BJ (cell line): ENCODE results near the gene RGS5. TPM values are rescaled to one million over a fixed set of nuclear protein-coding genes. Genes with fewer than 3 reads are reported as not detected.
"Not testable (repeated sequence)": the region's sequence is repeated elsewhere in the genome, so short reads cannot be mapped to it uniquely, and the experiment has no call there.

ENCODE experiments used
- CTCF ChIA-PET: fragments of 350-600 bp; formaldehyde crosslinking; extraction: SDS; loops from one replicate; lab custom pipeline; 2021; ENCODE audit warnings: antibody characterized with exemption, inconsistent platforms; lab: Yijun Ruan, JAX
- POLR2A ChIA-PET: fragments of 300-600 bp; sonication (Branson Sonifier 250); formaldehyde crosslinking; extraction: SDS; loops from one replicate; lab custom pipeline; 2021; ENCODE audit warnings: antibody characterized with exemption; lab: Charles Lee
- DNase-seq: peaks from one replicate; pipeline ENCODE4 v3.0.0-alpha.2; 2011; ENCODE audit warnings: low read depth
- H3K27me3 ChIP-seq: 2 replicates; pipeline ENCODE4 v1.6.0; 2011; ENCODE audit warnings: low read length; ENCODE audit not compliant: control insufficient read depth, insufficient read depth
- H3K36me3 ChIP-seq: 2 replicates; pipeline ENCODE4 v1.5.1; 2011; ENCODE audit warnings: low read length; ENCODE audit not compliant: control insufficient read depth, insufficient read depth
- H3K4me3 ChIP-seq: 2 replicates; pipeline ENCODE4 v1.5.1; 2011; ENCODE audit warnings: low read depth, mild to moderate bottlenecking, control low read depth, low read length
- polyA minus RNA-seq: library from RNA; depleted of rRNA, polyadenylated mRNA; stranded (reverse); fragments of >200 nt; gene quantifications from 2 replicates; pipeline ENCODE4 v1.2.3, GENCODE V29; 2011; rRNA and poly(A)+ RNA removed
- polyA plus RNA-seq: library from polyadenylated mRNA; depleted of rRNA; stranded (reverse); fragments of >200 nt; gene quantifications from 2 replicates; pipeline ENCODE4 v1.2.3, GENCODE V29; 2011; rRNA removed
- TF ChIP-seq, protein P1 (sequence below): IDR thresholded peaks from 2 replicates; pipeline ENCODE4 v1.5.1; 2011; ENCODE audit warnings: low read depth, mild to moderate bottlenecking, control low read depth, inconsistent platforms, low read length, moderate library complexity; ENCODE audit not compliant: insufficient read depth

Gene RGS5, protein sequence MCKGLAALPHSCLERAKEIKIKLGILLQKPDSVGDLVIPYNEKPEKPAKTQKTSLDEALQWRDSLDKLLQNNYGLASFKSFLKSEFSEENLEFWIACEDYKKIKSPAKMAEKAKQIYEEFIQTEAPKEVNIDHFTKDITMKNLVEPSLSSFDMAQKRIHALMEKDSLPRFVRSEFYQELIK
- polyA plus RNA-seq (8.1 and 8.5 TPM in 2 replicates), polyA minus RNA-seq (2.6 and 4.4 TPM in 2 replicates)

DNA sequence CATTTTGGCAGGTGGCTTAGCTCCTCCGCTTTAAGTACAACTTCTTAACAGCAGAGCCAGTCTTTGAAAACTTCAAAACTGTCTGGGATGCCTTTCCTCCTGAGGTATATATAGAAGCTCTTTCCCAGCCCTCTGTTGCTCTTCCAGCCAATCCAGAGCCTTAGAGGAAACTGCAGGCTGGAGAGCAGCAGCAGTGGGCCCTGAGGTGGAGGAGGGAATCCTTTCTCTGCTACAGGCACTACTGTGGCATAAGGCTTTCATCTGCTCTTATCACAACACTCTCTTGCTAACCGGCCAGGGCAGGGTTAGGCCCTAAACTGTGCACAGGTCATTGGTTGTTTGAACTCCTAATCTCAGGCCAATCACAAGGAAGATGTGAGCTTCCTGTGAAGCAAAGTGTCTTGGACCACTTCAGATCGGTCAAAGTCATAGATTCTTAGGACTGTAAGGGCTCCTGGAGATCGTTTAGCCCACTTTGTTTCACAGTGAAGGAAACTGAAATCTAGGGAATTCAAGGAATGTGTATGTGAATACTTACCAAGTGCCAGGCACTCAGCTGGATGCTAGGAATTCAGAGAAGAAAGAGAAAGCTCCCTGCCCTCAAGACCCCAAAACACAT, at the start of gene RGS5:
RGS5 (minus strand) TSS at position 84 of the 619 bp plus-strand sequence; CDS start at position 3, 81 bp downstream.
- DNase-seq, result no peak
- ChIA-PET POLR2A (no interaction called here), CTCF (interaction anchor here (0.5 to 2.5 kb wide), 7 partner anchors 10 to 655 kb away, joined by 4 to 7 read pairs (median 5); no protein-coding TSS in a partner anchor)
- no peaks in the 10 kb centered on the region for H3K27me3 ChIP-seq
- no peak within 1 kb of the TSS for H3K4me3 ChIP-seq
- TF ChIP-seq, protein P1, sequence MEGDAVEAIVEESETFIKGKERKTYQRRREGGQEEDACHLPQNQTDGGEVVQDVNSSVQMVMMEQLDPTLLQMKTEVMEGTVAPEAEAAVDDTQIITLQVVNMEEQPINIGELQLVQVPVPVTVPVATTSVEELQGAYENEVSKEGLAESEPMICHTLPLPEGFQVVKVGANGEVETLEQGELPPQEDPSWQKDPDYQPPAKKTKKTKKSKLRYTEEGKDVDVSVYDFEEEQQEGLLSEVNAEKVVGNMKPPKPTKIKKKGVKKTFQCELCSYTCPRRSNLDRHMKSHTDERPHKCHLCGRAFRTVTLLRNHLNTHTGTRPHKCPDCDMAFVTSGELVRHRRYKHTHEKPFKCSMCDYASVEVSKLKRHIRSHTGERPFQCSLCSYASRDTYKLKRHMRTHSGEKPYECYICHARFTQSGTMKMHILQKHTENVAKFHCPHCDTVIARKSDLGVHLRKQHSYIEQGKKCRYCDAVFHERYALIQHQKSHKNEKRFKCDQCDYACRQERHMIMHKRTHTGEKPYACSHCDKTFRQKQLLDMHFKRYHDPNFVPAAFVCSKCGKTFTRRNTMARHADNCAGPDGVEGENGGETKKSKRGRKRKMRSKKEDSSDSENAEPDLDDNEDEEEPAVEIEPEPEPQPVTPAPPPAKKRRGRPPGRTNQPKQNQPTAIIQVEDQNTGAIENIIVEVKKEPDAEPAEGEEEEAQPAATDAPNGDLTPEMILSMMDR, result no peak
- no peaks in the 10 kb centered on the region for H3K36me3 ChIP-seq

DNA sequence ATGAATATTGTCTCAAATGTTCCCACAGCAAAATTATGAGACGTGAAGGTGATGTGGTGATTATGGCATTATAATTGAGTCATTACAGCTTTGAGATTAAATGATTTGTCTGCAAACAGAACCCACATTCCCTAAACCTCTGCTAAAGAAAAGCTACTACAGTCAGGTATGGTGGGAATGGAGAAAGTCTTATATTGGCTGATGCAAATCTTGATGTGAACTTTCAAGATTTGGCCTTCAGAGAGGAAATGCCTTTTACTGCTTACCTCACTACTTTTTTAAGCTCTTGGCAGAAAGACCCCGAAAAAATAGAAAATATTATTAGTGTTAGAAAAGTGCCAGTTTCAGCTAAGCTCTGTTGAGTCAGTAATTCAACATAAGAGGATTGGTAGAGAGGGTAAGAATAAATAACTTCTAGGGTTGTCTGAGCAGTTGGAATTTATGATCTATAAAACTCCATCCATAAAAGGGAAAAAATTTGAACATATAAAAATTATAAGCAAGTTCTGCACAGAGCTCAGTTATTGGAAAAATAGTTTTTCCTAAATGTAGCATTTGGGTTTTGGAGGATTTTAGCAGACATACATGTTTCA, 47.8 kb upstream of the RGS5 start:
- DNase-seq, result no peak
- Histone ChIP-seq H3K36me3 (no peaks in the 10 kb centered on the region), H3K4me3 (no peak overlapping the region), H3K27me3 (no peaks in the 10 kb centered on the region)
- POLR2A ChIA-PET, result no interaction called here
- TF ChIP-seq, protein P1, result no peak
- CTCF ChIA-PET, result interaction anchor here (1.3 to 1.4 kb wide), 2 partner anchors 17 to 24 kb away, joined by 3 read pairs; no protein-coding TSS in a partner anchor

DNA sequence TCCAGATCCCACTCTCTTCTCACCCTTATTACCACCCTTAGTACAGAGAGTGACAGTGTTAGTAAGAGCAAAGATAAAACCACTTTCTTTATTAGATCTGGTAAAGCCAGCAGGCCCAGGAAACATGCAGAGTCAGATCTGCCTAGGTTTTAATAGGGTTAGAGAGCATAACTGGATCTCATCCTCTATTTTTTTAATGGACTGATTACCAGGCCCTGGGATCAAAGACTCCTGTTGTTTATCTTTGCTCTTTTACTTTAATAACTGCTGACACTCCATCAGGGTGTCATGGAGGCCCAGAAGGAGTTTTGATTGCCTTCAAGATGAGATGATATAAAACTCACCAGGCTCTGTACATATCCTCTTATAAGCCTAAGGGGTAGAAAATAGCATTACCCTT, 45.3 kb upstream of the RGS5 start:
- POLR2A ChIA-PET, result no interaction called here
- TF ChIP-seq, protein P1, result no peak
- no peak overlapping the region for H3K4me3 ChIP-seq
- CTCF ChIA-PET, result interaction anchor here (1.3 to 1.8 kb wide), 2 partner anchors 10 to 67 kb away, joined by 5 read pairs; no protein-coding TSS in a partner anchor
- no peak for DNase-seq
- H3K36me3 ChIP-seq, result no peaks in the 10 kb centered on the region
- H3K27me3 ChIP-seq, result no peaks in the 10 kb centered on the region

DNA sequence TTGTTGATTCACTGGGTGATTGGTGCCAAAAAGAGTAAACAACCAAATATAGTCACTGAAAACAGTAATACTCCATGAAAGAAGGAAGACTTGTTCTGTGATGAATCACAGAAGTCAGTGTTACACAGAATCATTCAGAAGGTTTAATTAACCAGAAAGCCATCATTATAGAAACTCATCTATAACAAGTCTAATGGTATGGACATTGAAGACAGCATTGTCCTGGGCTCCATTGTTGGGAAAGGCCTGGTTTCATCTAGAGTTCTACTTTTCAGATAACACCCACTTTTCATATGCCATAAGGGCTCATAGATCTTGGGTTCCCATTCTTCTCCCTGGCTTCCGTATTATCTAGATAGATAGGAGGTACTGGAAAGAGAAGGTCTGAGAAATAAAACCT, 41.9 kb upstream of the RGS5 start:
- H3K4me3 ChIP-seq, POLR2A ChIA-PET, DNase-seq, H3K27me3 ChIP-seq, H3K36me3 ChIP-seq: not testable (repeated sequence)
- CTCF ChIA-PET, result interaction anchor here (1.9 kb wide), 1 partner anchor 9 kb away, joined by 7 read pairs; no protein-coding TSS in a partner anchor

DNA sequence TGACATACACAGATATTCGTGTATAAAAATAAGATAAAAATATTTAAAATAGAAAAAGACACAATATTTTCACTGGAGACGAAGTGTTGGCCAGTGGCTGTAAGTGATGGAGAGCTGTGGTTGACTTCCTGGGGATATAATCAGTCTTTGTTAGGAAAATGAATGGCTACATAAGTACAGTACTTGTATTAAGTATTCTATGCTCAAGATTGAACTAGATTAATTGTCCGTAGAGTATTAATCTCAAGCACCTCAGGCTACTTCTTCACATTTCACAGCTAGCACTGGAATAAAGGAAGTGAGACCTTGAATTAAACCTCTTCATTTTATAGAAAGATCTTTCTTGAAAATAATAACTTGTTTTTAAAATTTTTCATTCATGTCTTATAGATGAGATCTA, 39.0 kb upstream of the RGS5 start:
- CTCF ChIA-PET, result interaction anchor here (1.1 kb wide), 1 partner anchor 364 kb away, joined by 3 read pairs; no protein-coding TSS in a partner anchor
- POLR2A ChIA-PET, result interaction anchor here (0.7 kb wide), 1 partner anchor 43 kb away, joined by 4 read pairs; no protein-coding TSS in a partner anchor
- TF ChIP-seq, protein P1, result no peak
- H3K36me3 ChIP-seq, result no peaks in the 10 kb centered on the region
- no peak for DNase-seq
- no peaks in the 10 kb centered on the region for H3K27me3 ChIP-seq
- no peak overlapping the region for H3K4me3 ChIP-seq
